ENCODE measurements around the gene CREBBP. TPM values are rescaled to one million over a fixed set of nuclear protein-coding genes. Genes with fewer than 3 reads are reported as not detected.

The CREBBP gene
- total RNA-seq, 1 experiment from 2014 or later = 79.1 TPM

DNA sequence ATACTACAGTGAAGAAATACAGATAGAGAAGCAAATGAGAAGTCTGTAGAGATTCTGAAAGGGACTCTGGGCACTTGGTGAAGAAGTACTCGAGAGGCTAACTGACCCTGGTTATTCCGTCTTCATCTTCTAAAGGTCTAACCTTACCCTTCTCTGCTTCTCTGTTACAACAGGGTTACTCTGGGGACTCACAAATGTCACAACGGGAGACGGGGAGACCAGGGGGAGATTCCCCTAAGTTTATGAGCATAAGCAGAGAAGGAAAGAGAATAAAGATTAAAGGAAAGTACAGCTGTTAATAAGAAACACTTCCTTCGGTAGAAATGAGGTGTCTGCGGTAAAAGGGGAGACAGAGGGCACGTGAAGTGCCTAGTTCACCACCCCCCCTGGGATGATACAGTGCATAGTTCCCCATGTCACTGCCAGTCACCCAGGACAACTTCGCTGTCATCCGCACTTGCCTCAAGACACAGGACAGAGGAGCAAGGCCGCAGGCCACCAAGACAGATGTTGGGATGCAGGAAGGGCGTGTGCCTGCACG is 88.0 kb downstream of the CREBBP start:
- H4K20me1 ChIP-seq (ENCODE audit: control insufficient read depth, insufficient read depth, insufficient read length) = no peaks in the 10 kb centered on the region
- H3K27ac Mint-ChIP-seq = peak overlapping the region in 2 of 3 experiments; percentile 21 to 30; a peak in 2 of 7 replicates
- no peak overlapping the region for H3K27ac ChIP-seq (ENCODE audit: insufficient read length, low read depth, low read length)
- H3K4ac ChIP-seq (ENCODE audit: low read depth, low read length) = no peak overlapping the region
- H3K4me3 Mint-ChIP-seq = no peak overlapping the region
- no peaks in the 10 kb centered on the region for H3K27me3 ChIP-seq (ENCODE audit: insufficient read depth, low read length)
- no peak for DNase-seq
- no peak overlapping the region for H4K8ac ChIP-seq (replicated peaks; ENCODE audit: insufficient read length, low read depth, low read length)
- H3K4me1 Mint-ChIP-seq = peaks cover 2% of the 10 kb centered on the region in 2 experiments
- no peak overlapping the region for H3K18ac ChIP-seq (ENCODE audit: insufficient read length, low read depth, low read length)
- H2BK12ac ChIP-seq (ENCODE audit: insufficient read length, low read depth, low read length) = no peak overlapping the region
- H2AFZ ChIP-seq (ENCODE audit: low read length) = no peak overlapping the region
- H3K36me3 Mint-ChIP-seq (ENCODE audit: insufficient read depth in 1 of 3, low read depth in 3 of 3) = peaks cover 16 to 41% (median 29%) of the 10 kb centered on the region in 3 experiments; a peak in 6 of 7 replicates
- H3K27me3 Mint-ChIP-seq (ENCODE audit: low read depth) = no peaks in the 10 kb centered on the region
- H3K23me2 ChIP-seq (ENCODE audit: insufficient read length, low read depth, low read length, poor library complexity, severe bottlenecking) = no peaks in the 10 kb centered on the region
- no peak overlapping the region for H3K14ac ChIP-seq (ENCODE audit: insufficient read depth, low read length)
- no CpG with 5 or more reads among the region's 12 CpGs for WGBS (ENCODE audit: extremely low coverage, insufficient read length, low lambda C conversion rate)
- H2AK5ac ChIP-seq (ENCODE audit: insufficient read length, low read length) = no peak overlapping the region
- H2BK15ac ChIP-seq (ENCODE audit: low read depth, low read length) = no peak overlapping the region
- H3K23ac ChIP-seq (ENCODE audit: insufficient read length, low read depth, low read length) = no peak overlapping the region
- no peak overlapping the region for H4K91ac ChIP-seq (ENCODE audit: insufficient read length, low read depth, low read length)
- no peak overlapping the region for H3K56ac ChIP-seq (ENCODE audit: insufficient read length, low read depth, low read length)
- H3K79me1 ChIP-seq (ENCODE audit: insufficient read depth, low read depth, low read length, poor library complexity, severe bottlenecking) = no peaks in the 10 kb centered on the region
- no peak overlapping the region for H3K4me2 ChIP-seq (ENCODE audit: insufficient read depth, insufficient read length, low read length)
- H2BK5ac ChIP-seq (ENCODE audit: insufficient read length, low read length) = no peak overlapping the region
- TF ChIP-seq, protein P1, sequence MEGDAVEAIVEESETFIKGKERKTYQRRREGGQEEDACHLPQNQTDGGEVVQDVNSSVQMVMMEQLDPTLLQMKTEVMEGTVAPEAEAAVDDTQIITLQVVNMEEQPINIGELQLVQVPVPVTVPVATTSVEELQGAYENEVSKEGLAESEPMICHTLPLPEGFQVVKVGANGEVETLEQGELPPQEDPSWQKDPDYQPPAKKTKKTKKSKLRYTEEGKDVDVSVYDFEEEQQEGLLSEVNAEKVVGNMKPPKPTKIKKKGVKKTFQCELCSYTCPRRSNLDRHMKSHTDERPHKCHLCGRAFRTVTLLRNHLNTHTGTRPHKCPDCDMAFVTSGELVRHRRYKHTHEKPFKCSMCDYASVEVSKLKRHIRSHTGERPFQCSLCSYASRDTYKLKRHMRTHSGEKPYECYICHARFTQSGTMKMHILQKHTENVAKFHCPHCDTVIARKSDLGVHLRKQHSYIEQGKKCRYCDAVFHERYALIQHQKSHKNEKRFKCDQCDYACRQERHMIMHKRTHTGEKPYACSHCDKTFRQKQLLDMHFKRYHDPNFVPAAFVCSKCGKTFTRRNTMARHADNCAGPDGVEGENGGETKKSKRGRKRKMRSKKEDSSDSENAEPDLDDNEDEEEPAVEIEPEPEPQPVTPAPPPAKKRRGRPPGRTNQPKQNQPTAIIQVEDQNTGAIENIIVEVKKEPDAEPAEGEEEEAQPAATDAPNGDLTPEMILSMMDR (conservative IDR thresholded peaks at IDR 0.05) = no peak
- H3K79me2 ChIP-seq (ENCODE audit: insufficient read depth, low read length) = peaks cover 3% of the 10 kb centered on the region; the same call in 1 of the 2 replicates
- no peak overlapping the region for H2BK120ac ChIP-seq (ENCODE audit: low read depth, low read length, poor library complexity, severe bottlenecking)
- no peaks in the 10 kb centered on the region for H3K4me1 ChIP-seq (ENCODE audit: insufficient read depth, low read length)
- no peak overlapping the region for H4K5ac ChIP-seq (ENCODE audit: insufficient read length, low read depth, low read length)
- no peak overlapping the region for H3K9ac ChIP-seq (ENCODE audit: extremely low read depth, insufficient read length, low read length)
- no peak overlapping the region for H2BK20ac ChIP-seq (ENCODE audit: low read depth, low read length, poor library complexity, severe bottlenecking)
- no peaks in the 10 kb centered on the region for H3K9me3 Mint-ChIP-seq
- H3K9me3 ChIP-seq (ENCODE audit: control insufficient read depth, low read depth, low read length) = no peaks in the 10 kb centered on the region
- no peak overlapping the region for H3T11ph ChIP-seq (ENCODE audit: low read length)

Data from H9 (cell line).